Gastroesophageal sphincter (tissue), 4 donors: ENCODE data around the gene ZBTB46. TPM values are rescaled to one million over a fixed set of nuclear protein-coding genes. Genes with fewer than 3 reads are reported as not detected.

Experiments used
- ATAC-seq: fragments of 150-250 bp; one replicate; pipeline ENCODE4 v1.9.1; 2016; ENCODE audit warnings: mild to moderate bottlenecking, moderate library complexity
- H3K27ac ChIP-seq, 4 donors: fragments of 200-600 bp; sonication (generic) in 3 of 4; 1 replicate in 3 of 4; 2 replicates in 1 of 4; pipeline ENCODE4 v1.5.1; 2016 to 2019
- H3K27me3 ChIP-seq: fragments of 200-600 bp; sonication (generic); one replicate; pipeline ENCODE4 v1.5.1; 2019
- H3K36me3 ChIP-seq, 2 donors: fragments of 200-600 bp; sonication (generic); one replicate each; pipeline ENCODE4 v1.5.1; 2019; ENCODE audit warnings: control low read depth in 1 of 2
- H3K4me1 ChIP-seq, 3 donors: fragments of 200-600 bp; sonication (generic); 1 replicate in 2 of 3; 2 replicates in 1 of 3; pipeline ENCODE4 v1.5.1; 2016 to 2019; ENCODE audit warnings: control low read depth in 2 of 3
- H3K4me3 ChIP-seq, 2 donors: fragments of 200-600 bp; sonication (generic); one replicate each; pipeline ENCODE4 v1.5.1; 2019; ENCODE audit warnings: mild to moderate bottlenecking in 1 of 2, moderate library complexity in 1 of 2
- H3K9me3 ChIP-seq, 3 donors: fragments of 200-600 bp; sonication (generic); one replicate each; pipeline ENCODE4 v1.5.1; 2017 to 2019; ENCODE audit warnings: control low read depth in 2 of 3
- EP300 ChIP-seq: sonication (generic); formaldehyde crosslinking; IDR thresholded peaks from one replicate; pipeline ENCODE4 v1.6.1; 2017; ENCODE audit warnings: antibody characterized with exemption, mild to moderate bottlenecking
- POLR2A ChIP-seq, 2 donors: fragments of 450-650 bp; IDR thresholded peaks; one replicate each; pipeline ENCODE4 v1.6.1; 2017; ENCODE audit warnings: antibody characterized with exemption in 2 of 2, mild to moderate bottlenecking in 2 of 2, moderate library complexity in 1 of 2
- POLR2AphosphoS5 ChIP-seq: sonication (generic); formaldehyde crosslinking; IDR thresholded peaks from one replicate; pipeline ENCODE4 v1.6.1; 2017; ENCODE audit warnings: antibody characterized with exemption
- WGBS, 2 donors: methylation state at CpG; one replicate each; pipeline ENCODE4 v1.1.5; 2018; ENCODE audit warnings: low coverage in 1 of 2; 5-methylcytosine and 5-hydroxymethylcytosine counted together
- total RNA-seq, 4 donors: library from RNA; depleted of rRNA; stranded (reverse); fragments of >200 nt; gene quantifications; one replicate each; pipeline ENCODE4 v1.1.0, GENCODE V29; 2016
- TF ChIP-seq, protein P1 (sequence below), 4 experiments: fragments of 200-600 bp in 2 of 4; fragments of 450-650 bp in 2 of 4; sonication (generic) in 1 of 4; IDR thresholded peaks; one replicate each; pipeline ENCODE4 v1.5.1; 2017 to 2019; ENCODE audit warnings: antibody characterized with exemption in 4 of 4, mild to moderate bottlenecking in 2 of 4, moderate library complexity in 2 of 4

Gene ZBTB46
- total RNA-seq, 4 donors from 2014 or later = 8.1 to 13.8 (median 10.2) TPM

DNA sequence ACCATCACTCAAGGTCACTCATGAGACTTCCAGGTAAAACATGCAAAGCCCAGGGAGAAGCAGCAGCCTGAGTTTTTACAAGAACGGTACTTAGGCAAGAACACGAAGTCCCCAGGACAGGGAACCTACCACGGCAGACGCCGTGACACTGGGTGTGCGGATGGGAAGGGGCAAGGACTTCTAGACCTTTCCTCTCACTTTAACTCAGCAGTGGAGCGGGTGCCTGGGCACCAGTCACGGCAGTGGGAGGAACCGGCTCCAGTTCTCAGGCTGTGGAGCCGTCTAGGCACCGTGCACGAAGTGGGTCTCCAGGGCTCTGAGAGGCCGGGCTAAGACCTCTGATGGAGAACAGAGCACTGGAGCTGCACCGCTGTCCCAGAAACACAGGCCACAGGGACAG, 2.5 kb downstream of the ZBTB46 start:
- TF ChIP-seq EP300 = no peak
- TF ChIP-seq POLR2AphosphoS5 = no peak
- TF ChIP-seq POLR2A (IDR thresholded peaks at IDR 0.05) = no peak
- TF ChIP-seq, protein P1, sequence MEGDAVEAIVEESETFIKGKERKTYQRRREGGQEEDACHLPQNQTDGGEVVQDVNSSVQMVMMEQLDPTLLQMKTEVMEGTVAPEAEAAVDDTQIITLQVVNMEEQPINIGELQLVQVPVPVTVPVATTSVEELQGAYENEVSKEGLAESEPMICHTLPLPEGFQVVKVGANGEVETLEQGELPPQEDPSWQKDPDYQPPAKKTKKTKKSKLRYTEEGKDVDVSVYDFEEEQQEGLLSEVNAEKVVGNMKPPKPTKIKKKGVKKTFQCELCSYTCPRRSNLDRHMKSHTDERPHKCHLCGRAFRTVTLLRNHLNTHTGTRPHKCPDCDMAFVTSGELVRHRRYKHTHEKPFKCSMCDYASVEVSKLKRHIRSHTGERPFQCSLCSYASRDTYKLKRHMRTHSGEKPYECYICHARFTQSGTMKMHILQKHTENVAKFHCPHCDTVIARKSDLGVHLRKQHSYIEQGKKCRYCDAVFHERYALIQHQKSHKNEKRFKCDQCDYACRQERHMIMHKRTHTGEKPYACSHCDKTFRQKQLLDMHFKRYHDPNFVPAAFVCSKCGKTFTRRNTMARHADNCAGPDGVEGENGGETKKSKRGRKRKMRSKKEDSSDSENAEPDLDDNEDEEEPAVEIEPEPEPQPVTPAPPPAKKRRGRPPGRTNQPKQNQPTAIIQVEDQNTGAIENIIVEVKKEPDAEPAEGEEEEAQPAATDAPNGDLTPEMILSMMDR (IDR thresholded peaks at IDR 0.05) = no peak
- Histone ChIP-seq H3K27ac (no peak overlapping the region), H3K36me3 (no peaks in the 10 kb centered on the region), H3K4me3 (peak overlapping the region in 1 of 2 donors; percentile 85), H3K4me1 (peaks cover 0 to 53% (median 22%) of the 10 kb centered on the region in 3 donors), H3K9me3 (no peaks in the 10 kb centered on the region), H3K27me3 (peaks cover 41% of the 10 kb centered on the region)
- ATAC-seq = no peak
- 83% methylated on average over 6 of the region's 14 CpGs; no CpG with 5 or more reads in 1 of the 2 donors for WGBS, 2 donors

DNA sequence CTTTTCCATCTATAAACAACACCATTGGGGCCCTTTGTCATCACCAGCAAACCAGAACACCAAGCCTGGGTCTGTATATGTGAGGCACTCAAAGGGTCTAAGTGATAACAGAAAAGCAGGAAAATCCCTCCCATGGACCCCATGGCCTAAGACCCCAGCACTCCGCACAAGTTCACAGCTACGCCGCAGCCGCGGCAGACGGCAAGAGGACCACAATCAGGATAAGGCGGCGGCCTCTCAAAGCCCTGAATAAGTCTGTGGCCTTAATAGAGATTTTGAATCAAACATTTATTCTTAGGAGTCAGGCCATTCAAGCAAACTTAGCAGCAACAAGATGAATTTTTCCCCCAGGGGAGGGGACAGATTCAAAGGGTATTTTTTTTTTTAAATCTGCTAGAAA, 2.9 kb downstream of the ZBTB46 start:
- Histone ChIP-seq H3K9me3 (no peaks in the 10 kb centered on the region), H3K4me3 (peak overlapping the region in 1 of 2 donors; percentile 85), H3K27ac (no peak overlapping the region), H3K27me3 (peaks cover 41% of the 10 kb centered on the region), H3K4me1 (peaks cover 0 to 48% (median 22%) of the 10 kb centered on the region in 3 donors), H3K36me3 (no peaks in the 10 kb centered on the region)
- TF ChIP-seq EP300 = no peak
- TF ChIP-seq POLR2A (IDR thresholded peaks at IDR 0.05) = no peak
- TF ChIP-seq, protein P1 (IDR thresholded peaks at IDR 0.05) = no peak
- TF ChIP-seq POLR2AphosphoS5 = no peak
- WGBS, 2 donors = 85 to 90% methylated on average over 6 to 8 of the region's 8 CpGs
- ATAC-seq = no peak

DNA sequence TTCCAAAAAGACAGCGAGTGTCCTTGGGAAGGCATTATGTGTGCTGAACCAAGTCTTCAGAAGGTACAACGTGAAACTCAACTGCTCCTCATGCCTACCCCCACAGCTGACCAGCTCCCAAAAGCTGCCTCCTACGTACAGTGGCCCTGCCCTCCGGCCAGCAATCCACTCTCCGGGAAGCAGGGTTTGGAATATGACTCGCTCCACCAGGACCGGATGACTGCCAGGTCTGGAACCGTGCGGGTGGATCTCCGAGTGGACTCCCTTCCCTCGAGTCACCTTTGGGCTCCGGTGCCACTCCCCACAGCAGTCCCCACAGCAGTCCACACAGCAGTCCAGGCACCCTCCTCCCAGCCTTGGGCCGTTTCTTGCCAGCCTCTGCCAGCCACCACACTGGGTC, 4.3 kb downstream of the ZBTB46 start:
- peaks cover 0 to 35% (median 8%) of the 10 kb centered on the region in 3 donors for H3K4me1 ChIP-seq
- no peak for ATAC-seq
- H3K36me3 ChIP-seq = no peaks in the 10 kb centered on the region
- no peak overlapping the region for H3K27ac ChIP-seq
- no peaks in the 10 kb centered on the region for H3K9me3 ChIP-seq
- H3K27me3 ChIP-seq = peaks cover 30% of the 10 kb centered on the region
- TF ChIP-seq POLR2A (IDR thresholded peaks at IDR 0.05) = no peak
- TF ChIP-seq EP300 = no peak
- TF ChIP-seq, protein P1 (IDR thresholded peaks at IDR 0.05) = no peak
- WGBS, 2 donors = 80% methylated on average over 3 of the region's 13 CpGs; no CpG with 5 or more reads in 1 of the 2 donors
- H3K4me3 ChIP-seq = no peak overlapping the region

DNA sequence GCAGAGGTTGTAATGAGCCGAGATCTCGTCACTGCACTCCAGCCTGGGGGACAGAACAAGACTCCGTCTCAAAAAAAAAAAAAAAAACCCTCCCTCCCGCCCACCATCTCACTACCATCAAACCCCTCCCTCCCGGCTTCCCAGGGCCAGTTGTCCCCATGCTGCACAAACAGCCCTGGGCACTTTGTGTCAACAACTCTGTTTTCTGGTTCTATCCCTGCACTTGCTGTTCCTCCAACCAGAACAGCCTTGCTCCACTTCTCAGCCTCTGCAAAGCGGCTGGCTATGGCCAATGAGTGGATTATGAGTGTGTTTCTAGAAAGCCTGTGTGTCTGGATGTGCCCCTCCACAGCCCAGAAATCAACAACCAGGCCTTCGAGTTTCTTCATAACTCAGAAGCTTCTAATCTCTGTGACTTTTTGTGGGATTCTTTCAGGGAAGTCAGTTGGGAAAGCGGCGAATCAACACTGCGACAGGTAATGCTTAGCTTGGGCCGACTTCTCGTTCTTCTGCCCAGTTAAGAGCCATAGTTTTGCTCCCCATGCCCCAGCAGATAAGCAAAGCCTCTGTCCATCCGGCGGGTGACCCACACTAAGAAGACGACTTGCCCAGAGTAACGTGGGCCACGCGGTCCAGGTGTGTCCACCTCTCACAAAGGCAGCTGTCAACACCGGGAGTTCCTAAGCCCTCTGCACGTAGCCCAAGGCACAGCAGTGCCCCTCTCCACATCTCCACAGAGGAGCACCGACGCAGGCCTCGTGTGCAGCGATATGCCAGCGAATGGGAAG, 5.5 kb downstream of the ZBTB46 start:
- H3K27me3 ChIP-seq = peaks cover 26% of the 10 kb centered on the region
- 90 to 100% methylated on average over 2 to 19 of the region's 25 CpGs for WGBS, 2 donors
- ATAC-seq = no peak
- TF ChIP-seq EP300 (no peak), POLR2A (IDR thresholded peaks at IDR 0.05) (no peak), POLR2AphosphoS5 (no peak)
- TF ChIP-seq, protein P1 (IDR thresholded peaks at IDR 0.05) = no peak
- no peaks in the 10 kb centered on the region for H3K9me3 ChIP-seq
- H3K4me3 ChIP-seq = no peak overlapping the region
- H3K4me1 ChIP-seq = peaks cover 0 to 30% (median 7%) of the 10 kb centered on the region in 3 donors
- no peak overlapping the region for H3K27ac ChIP-seq
- H3K36me3 ChIP-seq = no peaks in the 10 kb centered on the region
